ENCODE measurements around the gene CALML6.
"Not testable (repeated sequence)": the region's sequence is repeated elsewhere in the genome, so short reads cannot be mapped to it uniquely, and the experiment has no call there.

The CALML6 gene

GRCh38 chr1:1925437-1926345 is 10.6 kb downstream of the CALML6 start:
- DNase-seq (ENCODE audit: low read depth, low spot score) = no peak

- no peak for DNase-seq (ENCODE audit: low read depth, low spot score)
Measured at GRCh38 chr1:1926346-1926811, 11.3 kb downstream of the CALML6 start.

- DNase-seq (ENCODE audit: low read depth, low spot score) = no peak
Measured at GRCh38 chr1:1926886-1927660, 12.0 kb downstream of the CALML6 start.

GRCh38 chr1:1927751-1928150 is 12.7 kb downstream of the CALML6 start:
- DNase-seq (ENCODE audit: low read depth, low spot score) = no peak

- no peak for DNase-seq (ENCODE audit: low read depth, low spot score)
Measured at GRCh38 chr1:1928231-1929101, 13.4 kb downstream of the CALML6 start.

- no peak for DNase-seq (ENCODE audit: low read depth, low spot score)
Measured at GRCh38 chr1:1929102-1929638, 14.1 kb downstream of the CALML6 start.

- no peak for DNase-seq (ENCODE audit: low read depth, low spot score)
Measured at GRCh38 chr1:1929639-1930545, 14.8 kb downstream of the CALML6 start.

GRCh38 chr1:1934848-1935247 is 19.8 kb downstream of the CALML6 start:
- DNase-seq (ENCODE audit: low read depth, low spot score) = not testable (repeated sequence)

- DNase-seq (ENCODE audit: low read depth, low spot score) = no peak
Measured at GRCh38 chr1:1937061-1937460, 22.0 kb downstream of the CALML6 start.

GRCh38 chr1:1937549-1938275 is 22.7 kb downstream of the CALML6 start:
- no peak for DNase-seq (ENCODE audit: low read depth, low spot score)

- DNase-seq (ENCODE audit: low read depth, low spot score) = no peak
Measured at GRCh38 chr1:1938276-1938573, 23.2 kb downstream of the CALML6 start.

- no peak for DNase-seq (ENCODE audit: low read depth, low spot score)
Measured at GRCh38 chr1:1938613-1939295, 23.7 kb downstream of the CALML6 start.

- DNase-seq (ENCODE audit: low read depth, low spot score) = no peak
Measured at GRCh38 chr1:1939296-1940122, 24.4 kb downstream of the CALML6 start.

GRCh38 chr1:1940123-1940425 is 25.0 kb downstream of the CALML6 start:
- no peak for DNase-seq (ENCODE audit: low read depth, low spot score)

- no peak for DNase-seq (ENCODE audit: low read depth, low spot score)
Measured at GRCh38 chr1:1941211-1941841, 26.3 kb downstream of the CALML6 start.

GRCh38 chr1:1941868-1942752 is 27.1 kb downstream of the CALML6 start:
- no peak for DNase-seq (ENCODE audit: low read depth, low spot score)
